GM08714 (cell line): ENCODE measurements around the gene ERF.

Experiments used
- H3K4me3 ChIP-seq: fragments of 200-500 bp; sonication (Bioruptor generic); 2 replicates; pipeline ENCODE4 v1.5.1; 2014; ENCODE audit warnings: mild to moderate bottlenecking, low read length, inconsistent platforms
- ZNF274 ChIP-seq: IDR thresholded peaks from 2 replicates; pipeline ENCODE4 v1.6.1; 2012; ENCODE audit warnings: mild to moderate bottlenecking, low read depth, low read length

The ERF gene

GRCh38 chr19:42200116-42200715 lies 54.7 kb downstream of the ERF start:
- no peak overlapping the region; the same call in 1 of the 2 replicates for H3K4me3 ChIP-seq

DNA sequence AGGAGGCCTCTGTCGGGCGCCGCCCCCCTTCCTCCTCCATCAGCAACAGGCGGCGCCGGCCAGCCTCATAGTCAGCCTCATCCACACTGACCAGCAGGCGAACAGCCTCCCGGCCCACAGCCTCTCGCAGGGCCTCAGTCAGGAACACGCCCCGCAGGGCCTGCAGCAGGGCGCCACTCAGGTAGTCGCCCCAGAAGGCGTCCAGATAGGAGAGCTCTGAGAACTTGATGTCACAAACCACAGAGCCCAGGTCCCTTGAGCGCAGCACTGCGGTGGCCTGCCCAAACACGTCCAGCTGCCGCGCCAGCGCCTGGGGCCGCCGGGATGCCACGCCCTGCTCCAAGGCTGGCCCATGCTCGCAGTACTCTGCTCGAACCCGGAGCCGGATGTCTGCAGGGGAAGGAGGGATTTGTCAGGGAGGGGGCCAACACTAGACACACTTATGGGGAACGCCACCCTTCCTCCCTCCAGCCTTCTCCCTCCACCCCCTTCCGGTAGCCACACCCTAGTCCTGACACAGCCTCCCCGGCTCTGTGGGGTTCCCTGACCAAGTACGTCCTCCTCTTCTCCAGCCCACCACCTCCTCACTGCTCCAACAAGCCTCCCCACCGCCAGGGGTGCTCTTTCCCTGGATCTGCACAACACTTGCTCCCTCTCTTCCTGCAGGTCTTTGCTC lies 55.4 kb downstream of the ERF start:
- no peak for TF ChIP-seq ZNF274
- H3K4me3 ChIP-seq, result peak overlapping the region; percentile 21; the same call in 1 of the 2 replicates

More at GRCh38 chr19:42200116-42200715, 54.7 kb downstream of the ERF start:
- no peak for TF ChIP-seq ZNF274

- H3K4me3 ChIP-seq, result peak overlapping the region; percentile 21; the same call in 1 of the 2 replicates
Measured at GRCh38 chr19:42198676-42199439, 56.1 kb downstream of the ERF start.

More at GRCh38 chr19:42198676-42199439, 56.1 kb downstream of the ERF start:
- no peak for TF ChIP-seq ZNF274
